Testis (tissue), 2 donors: ENCODE data around the gene PITX1.

ENCODE experiments used
- POLR2A ChIP-seq: fragments of 450-650 bp; IDR thresholded peaks from one replicate; pipeline ENCODE4 v1.6.1; 2017; ENCODE audit warnings: antibody characterized with exemption, mild to moderate bottlenecking, moderate library complexity
- TF ChIP-seq, protein P1 (sequence below), 3 experiments: fragments of 450-650 bp in 2 of 3; fragments of 200-600 bp in 1 of 3; sonication (generic) in 1 of 3; IDR thresholded peaks; one replicate each; pipeline ENCODE4 v1.5.1; 2016 to 2019; ENCODE audit warnings: antibody characterized with exemption in 3 of 3, mild to moderate bottlenecking in 2 of 3, moderate library complexity in 1 of 3

- TF ChIP-seq, protein P1, sequence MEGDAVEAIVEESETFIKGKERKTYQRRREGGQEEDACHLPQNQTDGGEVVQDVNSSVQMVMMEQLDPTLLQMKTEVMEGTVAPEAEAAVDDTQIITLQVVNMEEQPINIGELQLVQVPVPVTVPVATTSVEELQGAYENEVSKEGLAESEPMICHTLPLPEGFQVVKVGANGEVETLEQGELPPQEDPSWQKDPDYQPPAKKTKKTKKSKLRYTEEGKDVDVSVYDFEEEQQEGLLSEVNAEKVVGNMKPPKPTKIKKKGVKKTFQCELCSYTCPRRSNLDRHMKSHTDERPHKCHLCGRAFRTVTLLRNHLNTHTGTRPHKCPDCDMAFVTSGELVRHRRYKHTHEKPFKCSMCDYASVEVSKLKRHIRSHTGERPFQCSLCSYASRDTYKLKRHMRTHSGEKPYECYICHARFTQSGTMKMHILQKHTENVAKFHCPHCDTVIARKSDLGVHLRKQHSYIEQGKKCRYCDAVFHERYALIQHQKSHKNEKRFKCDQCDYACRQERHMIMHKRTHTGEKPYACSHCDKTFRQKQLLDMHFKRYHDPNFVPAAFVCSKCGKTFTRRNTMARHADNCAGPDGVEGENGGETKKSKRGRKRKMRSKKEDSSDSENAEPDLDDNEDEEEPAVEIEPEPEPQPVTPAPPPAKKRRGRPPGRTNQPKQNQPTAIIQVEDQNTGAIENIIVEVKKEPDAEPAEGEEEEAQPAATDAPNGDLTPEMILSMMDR (IDR thresholded peaks at IDR 0.05): no peak
- TF ChIP-seq POLR2A: no peak
These were observed 22.4 kb upstream of the PITX1 start for GRCh38 chr5:135056316-135057030.
